Mesendoderm (in vitro differentiated cells): Measurements from ENCODE around the gene RPS29.

Experiments used
- DNase-seq: peaks from one replicate; pipeline ENCODE4 v3.0.0; 2013
- H2AK5ac ChIP-seq: 2 replicates; pipeline ENCODE4 v1.6.1; 2013; ENCODE audit warnings: low read length, inconsistent platforms
- H2BK120ac ChIP-seq: 2 replicates; pipeline ENCODE4 v1.6.1; 2013; ENCODE audit warnings: low read depth, mild to moderate bottlenecking, low read length, moderate library complexity, mixed read lengths
- H2BK15ac ChIP-seq: replicated peaks from 2 replicates; pipeline ENCODE4 v1.6.1; 2013; ENCODE audit warnings: low read depth, mild to moderate bottlenecking, moderate library complexity
- H2BK5ac ChIP-seq: 2 replicates; pipeline ENCODE4 v1.6.1; 2013; ENCODE audit warnings: low read length, inconsistent platforms
- H3K18ac ChIP-seq: 2 replicates; pipeline ENCODE4 v1.6.1; 2013; ENCODE audit warnings: mild to moderate bottlenecking, low read length, mixed read lengths
- H3K23ac ChIP-seq: one replicate; pipeline ENCODE4 v1.6.1; 2013; ENCODE audit warnings: low read length
- H3K27ac ChIP-seq: 2 replicates; pipeline ENCODE4 v1.5.1; 2013; ENCODE audit warnings: low read depth, mild to moderate bottlenecking, inconsistent platforms, low read length, moderate library complexity
- H3K27me3 ChIP-seq: 2 replicates; pipeline ENCODE4 v1.6.1; 2013; ENCODE audit warnings: low read length, control low read depth, mild to moderate bottlenecking, inconsistent platforms; ENCODE audit not compliant: insufficient read depth, poor library complexity
- H3K36me3 ChIP-seq: 2 replicates; pipeline ENCODE4 v1.6.1; 2013; ENCODE audit warnings: low read length, inconsistent platforms; ENCODE audit not compliant: control insufficient read depth, insufficient read depth
- H3K4ac ChIP-seq: one replicate; pipeline ENCODE4 v1.6.1; 2013; ENCODE audit warnings: low read depth, mild to moderate bottlenecking, low read length, moderate library complexity
- H3K4me1 ChIP-seq: 2 replicates; pipeline ENCODE4 v1.6.1; 2013; ENCODE audit warnings: low read depth, low read length, inconsistent platforms; ENCODE audit not compliant: control insufficient read depth
- H3K4me2 ChIP-seq: 2 replicates; pipeline ENCODE4 v1.6.1; 2013; ENCODE audit warnings: low read length
- H3K4me3 ChIP-seq: 2 replicates; pipeline ENCODE4 v1.5.1; 2013; ENCODE audit warnings: mild to moderate bottlenecking, low read length
- H3K56ac ChIP-seq: one replicate; pipeline ENCODE4 v1.6.1; 2013; ENCODE audit warnings: low read length
- H3K79me1 ChIP-seq: 2 replicates; pipeline ENCODE4 v1.6.1; 2013; ENCODE audit warnings: low read length, inconsistent platforms
- H3K79me2 ChIP-seq: 2 replicates; pipeline ENCODE4 v1.6.1; 2013; ENCODE audit warnings: mild to moderate bottlenecking, low read length; ENCODE audit not compliant: control insufficient read depth, insufficient read depth
- H3K9ac ChIP-seq: 2 replicates; pipeline ENCODE4 v1.6.1; 2013; ENCODE audit warnings: low read length, inconsistent platforms
- H4K5ac ChIP-seq: one replicate; pipeline ENCODE4 v1.6.1; 2013; ENCODE audit warnings: low read length
- H4K8ac ChIP-seq: one replicate; pipeline ENCODE4 v1.6.1; 2013; ENCODE audit warnings: low read depth, mild to moderate bottlenecking, control low read depth, low read length, moderate library complexity
- WGBS: extraction: QIAGEN DNeasy Blood & Tissue Kit; methylation state at CpG from one replicate; pipeline ENCODE4 v1.1.7; 2013; ENCODE audit warnings: low lambda C conversion rate, missing lambda C conversion rate; ENCODE audit not compliant: insufficient coverage; ENCODE audit errors: extremely low coverage; 5-methylcytosine and 5-hydroxymethylcytosine counted together

Gene RPS29

DNA sequence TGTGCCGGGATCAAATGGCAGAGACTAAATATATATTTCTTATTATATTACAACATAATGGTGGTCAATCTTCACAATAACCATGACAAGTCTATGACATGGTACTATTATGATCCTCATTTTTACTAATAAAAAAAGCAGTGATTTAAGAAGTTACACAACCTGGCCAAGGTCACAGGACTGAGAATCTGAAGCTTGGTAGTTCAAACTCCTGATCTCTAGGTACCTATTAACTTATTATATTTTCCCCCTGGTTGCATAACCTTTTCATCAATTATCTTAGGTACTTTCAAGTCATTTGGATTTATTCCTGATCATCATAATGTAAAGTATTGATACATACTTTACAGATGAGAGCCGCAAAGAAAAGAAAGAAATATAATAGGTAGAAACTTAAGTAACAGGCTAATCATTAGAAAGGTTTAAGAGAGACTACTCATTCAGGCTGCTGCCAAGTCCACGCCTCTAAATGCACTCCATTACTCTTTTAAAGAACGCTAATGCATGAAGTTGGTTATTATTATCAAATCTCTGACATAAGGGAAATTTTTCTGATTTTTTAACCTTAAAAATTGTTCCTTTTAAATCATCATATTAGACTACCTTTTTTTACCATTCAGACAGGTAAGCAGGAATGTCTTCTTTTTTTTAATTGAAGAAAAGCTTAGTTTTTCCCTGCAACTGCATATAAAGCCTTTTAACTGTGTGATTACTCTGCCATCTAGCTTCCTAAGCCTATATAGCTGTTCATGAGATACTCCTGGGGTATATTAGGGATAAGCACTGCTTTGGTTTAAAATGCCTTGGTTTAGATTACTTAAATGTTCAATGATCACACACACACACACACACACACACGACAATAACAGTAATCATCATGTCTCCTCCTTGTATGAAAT lies 35.6 kb downstream of the RPS29 start:
- Histone ChIP-seq H4K8ac (no peak overlapping the region), H3K56ac (no peak overlapping the region), H3K4me1 (peaks cover 8% of the 10 kb centered on the region), H3K4me2 (no peak overlapping the region), H3K79me2 (no peaks in the 10 kb centered on the region), H2AK5ac (no peak overlapping the region), H3K27ac (no peak overlapping the region), H3K4me3 (no peak overlapping the region), H3K27me3 (no peaks in the 10 kb centered on the region), H4K5ac (no peak overlapping the region), H3K18ac (no peak overlapping the region), H3K4ac (no peak overlapping the region), H3K23ac (no peak overlapping the region), H2BK5ac (no peak overlapping the region), H3K79me1 (no peaks in the 10 kb centered on the region), H2BK15ac (no peak overlapping the region), H2BK120ac (no peak overlapping the region), H3K9ac (no peak overlapping the region), H3K36me3 (no peaks in the 10 kb centered on the region)
- WGBS: no CpG with 5 or more reads among the region's 5 CpGs
- peak; percentile 54 for DNase-seq

GRCh38 chr14:49549881-49550280 lies 36.3 kb downstream of the RPS29 start:
- no peaks in the 10 kb centered on the region for H3K79me2 ChIP-seq
- no peak overlapping the region for H3K4ac ChIP-seq
- no peak overlapping the region for H2BK5ac ChIP-seq
- DNase-seq: peak; percentile 91
- no peak overlapping the region for H2AK5ac ChIP-seq
- H2BK120ac ChIP-seq: no peak overlapping the region
- H3K27ac ChIP-seq: no peak overlapping the region
- no peak overlapping the region for H3K9ac ChIP-seq
- no peak overlapping the region for H3K18ac ChIP-seq
- H2BK15ac ChIP-seq: no peak overlapping the region
- no peak overlapping the region for H4K8ac ChIP-seq
- H3K23ac ChIP-seq: no peak overlapping the region
- no peaks in the 10 kb centered on the region for H3K27me3 ChIP-seq
- no peak overlapping the region for H3K56ac ChIP-seq
- no CpG with 5 or more reads among the region's 4 CpGs for WGBS
- no peak overlapping the region for H3K4me3 ChIP-seq
- H4K5ac ChIP-seq: no peak overlapping the region
- peaks cover 8% of the 10 kb centered on the region for H3K4me1 ChIP-seq
- H3K36me3 ChIP-seq: no peaks in the 10 kb centered on the region
- no peaks in the 10 kb centered on the region for H3K79me1 ChIP-seq
- no peak overlapping the region for H3K4me2 ChIP-seq

DNA sequence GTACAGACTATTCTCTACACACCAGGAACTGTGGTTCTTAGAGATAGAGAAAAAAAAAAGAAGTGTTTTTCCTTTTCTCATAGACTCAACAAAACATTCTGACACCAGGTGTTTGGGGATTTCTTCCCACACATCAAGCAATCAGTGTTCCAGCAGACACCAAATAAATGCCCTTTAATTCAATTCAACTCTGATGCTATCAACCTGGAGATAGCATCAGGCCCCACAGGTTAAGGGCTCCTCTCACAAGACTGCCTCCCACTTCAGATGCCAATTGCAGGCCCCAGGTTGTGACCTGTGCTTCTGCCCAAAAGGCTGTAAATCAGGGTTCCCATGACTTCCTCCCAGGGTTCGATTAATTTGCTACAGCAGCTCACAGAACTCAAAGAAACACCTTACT lies 36.7 kb downstream of the RPS29 start:
- Histone ChIP-seq H3K79me2 (no peaks in the 10 kb centered on the region), H3K79me1 (no peaks in the 10 kb centered on the region), H4K8ac (no peak overlapping the region), H3K4me2 (no peak overlapping the region), H2BK15ac (no peak overlapping the region), H3K4me3 (no peak overlapping the region), H2BK5ac (no peak overlapping the region), H3K9ac (no peak overlapping the region), H2AK5ac (no peak overlapping the region), H3K36me3 (no peaks in the 10 kb centered on the region), H4K5ac (no peak overlapping the region), H3K27me3 (no peaks in the 10 kb centered on the region), H3K23ac (no peak overlapping the region), H3K4ac (no peak overlapping the region), H3K27ac (no peak overlapping the region), H3K18ac (no peak overlapping the region), H3K4me1 (peaks cover 8% of the 10 kb centered on the region), H3K56ac (no peak overlapping the region), H2BK120ac (no peak overlapping the region)
- peak; percentile 39 for DNase-seq
- no CpG with 5 or more reads among the region's 1 CpG for WGBS

DNA sequence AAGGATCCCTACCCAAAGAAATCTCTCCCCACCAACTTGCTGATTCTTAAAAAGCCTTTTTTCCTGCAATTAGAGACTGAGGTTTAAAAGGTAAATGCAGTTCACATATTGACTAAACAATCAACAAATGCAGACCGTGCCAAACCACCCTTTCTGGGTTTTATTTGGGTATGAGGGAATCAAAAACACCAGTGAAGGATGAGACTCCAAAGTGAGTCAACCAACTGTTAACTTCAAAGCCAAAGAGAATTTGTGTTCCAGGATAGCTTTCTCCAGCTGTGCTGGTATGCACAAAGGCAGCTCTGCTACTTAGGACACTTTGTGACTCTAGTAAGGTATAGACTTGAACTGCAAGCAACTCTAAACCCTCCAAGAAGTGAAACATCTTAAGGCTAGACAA lies 39.4 kb downstream of the RPS29 start:
- Histone ChIP-seq H3K27ac (no peak overlapping the region), H3K18ac (no peak overlapping the region), H3K79me2 (no peaks in the 10 kb centered on the region), H2AK5ac (no peak overlapping the region), H3K36me3 (no peaks in the 10 kb centered on the region), H3K4me1 (peaks cover 8% of the 10 kb centered on the region), H3K4ac (no peak overlapping the region), H2BK15ac (no peak overlapping the region), H3K9ac (no peak overlapping the region), H4K5ac (no peak overlapping the region), H3K56ac (no peak overlapping the region), H4K8ac (no peak overlapping the region), H3K23ac (no peak overlapping the region), H3K27me3 (no peaks in the 10 kb centered on the region), H3K4me3 (no peak overlapping the region), H3K4me2 (no peak overlapping the region), H2BK5ac (no peak overlapping the region), H3K79me1 (no peaks in the 10 kb centered on the region), H2BK120ac (no peak overlapping the region)
- peak; percentile 50 for DNase-seq
- no CpG with 5 or more reads among the region's 1 CpG for WGBS

- Histone ChIP-seq H3K4me1 (peaks cover 8% of the 10 kb centered on the region), H3K79me2 (no peaks in the 10 kb centered on the region), H3K18ac (no peak overlapping the region), H3K56ac (no peak overlapping the region), H3K4ac (no peak overlapping the region), H3K79me1 (no peaks in the 10 kb centered on the region), H3K23ac (no peak overlapping the region), H3K4me3 (no peak overlapping the region), H3K4me2 (no peak overlapping the region), H4K5ac (no peak overlapping the region), H2BK5ac (no peak overlapping the region), H3K27me3 (no peaks in the 10 kb centered on the region), H2BK15ac (no peak overlapping the region), H2BK120ac (no peak overlapping the region), H3K36me3 (no peaks in the 10 kb centered on the region), H4K8ac (no peak overlapping the region), H3K27ac (no peak overlapping the region), H3K9ac (no peak overlapping the region), H2AK5ac (no peak overlapping the region)
- no CpG with 5 or more reads among the region's 3 CpGs for WGBS
- peak; percentile 67 for DNase-seq
These were observed 40.5 kb downstream of the RPS29 start for GRCh38 chr14:49545716-49546115.

GRCh38 chr14:49545071-49545470 lies 41.1 kb downstream of the RPS29 start:
- Histone ChIP-seq H3K27ac (no peak overlapping the region), H2AK5ac (no peak overlapping the region), H3K18ac (no peak overlapping the region), H2BK120ac (no peak overlapping the region), H3K56ac (no peak overlapping the region), H3K79me1 (no peaks in the 10 kb centered on the region), H3K4me2 (no peak overlapping the region), H3K36me3 (no peaks in the 10 kb centered on the region), H3K4me1 (peaks cover 8% of the 10 kb centered on the region), H3K79me2 (no peaks in the 10 kb centered on the region), H4K5ac (no peak overlapping the region), H2BK5ac (no peak overlapping the region), H3K9ac (no peak overlapping the region), H3K27me3 (no peaks in the 10 kb centered on the region), H4K8ac (no peak overlapping the region), H3K23ac (no peak overlapping the region), H3K4ac (no peak overlapping the region), H2BK15ac (no peak overlapping the region), H3K4me3 (no peak overlapping the region)
- WGBS: no CpG with 5 or more reads among the region's 6 CpGs
- DNase-seq: peak; percentile 70
